GM18499 (cell line): ENCODE measurements around the gene SGCE.

Source experiments
- ATAC-seq: cut with Tn5 transposase; IDR thresholded peaks from one replicate; pipeline ENCODE4 v1.9.1; 2021; ENCODE audit warnings: moderate number of reproducible peaks; ENCODE audit not compliant: insufficient read depth, unreplicated experiment

The SGCE gene

GRCh38 chr7:94660006-94660405 is 4.1 kb upstream of the SGCE start:
- no peak for ATAC-seq

- no peak for ATAC-seq
Observed at GRCh38 chr7:94658826-94659225, 2.9 kb upstream of the SGCE start.

GRCh38 chr7:94657771-94658693 is 2.1 kb upstream of the SGCE start:
- peak; percentile 70 for ATAC-seq

GRCh38 chr7:94656925-94657731 is 1.2 kb upstream of the SGCE start:
- no peak for ATAC-seq

- no peak for ATAC-seq
Observed at GRCh38 chr7:94656658-94656924, 658 bp upstream of the SGCE start.

GRCh38 chr7:94655126-94655847 is 646 bp downstream of the SGCE start:
- no peak for ATAC-seq

GRCh38 chr7:94654783-94655125 is 1.2 kb downstream of the SGCE start:
- ATAC-seq = no peak

GRCh38 chr7:94650147-94651051 is 5.5 kb downstream of the SGCE start:
- no peak for ATAC-seq

- peak; percentile 90 for ATAC-seq
Observed at GRCh38 chr7:94649450-94649849, 6.5 kb downstream of the SGCE start.

GRCh38 chr7:94648731-94649130 is 7.2 kb downstream of the SGCE start:
- no peak for ATAC-seq

- no peak for ATAC-seq
Observed at GRCh38 chr7:94647295-94647694, 8.6 kb downstream of the SGCE start.

GRCh38 chr7:94643771-94644545 is 12.0 kb downstream of the SGCE start:
- ATAC-seq = no peak

- no peak for ATAC-seq
Observed at GRCh38 chr7:94642838-94643653, 12.9 kb downstream of the SGCE start.

GRCh38 chr7:94639384-94639783 is 16.5 kb downstream of the SGCE start:
- ATAC-seq = no peak

- no peak for ATAC-seq
Observed at GRCh38 chr7:94635687-94636086, 20.2 kb downstream of the SGCE start.

GRCh38 chr7:94634502-94634901 is 21.4 kb downstream of the SGCE start:
- no peak for ATAC-seq

GRCh38 chr7:94633687-94634086 is 22.2 kb downstream of the SGCE start:
- no peak for ATAC-seq

GRCh38 chr7:94633014-94633341 is 23.0 kb downstream of the SGCE start:
- no peak for ATAC-seq
